HG03575 (cell line): ENCODE data around the gene SFRP5.

Experiments
- ATAC-seq: cut with Tn5 transposase; IDR thresholded peaks from one replicate; pipeline ENCODE4 v1.9.1; 2021; ENCODE audit not compliant: unreplicated experiment, insufficient number of reproducible peaks, low FRiP score; ENCODE audit errors: extremely low read depth

The SFRP5 gene, protein sequence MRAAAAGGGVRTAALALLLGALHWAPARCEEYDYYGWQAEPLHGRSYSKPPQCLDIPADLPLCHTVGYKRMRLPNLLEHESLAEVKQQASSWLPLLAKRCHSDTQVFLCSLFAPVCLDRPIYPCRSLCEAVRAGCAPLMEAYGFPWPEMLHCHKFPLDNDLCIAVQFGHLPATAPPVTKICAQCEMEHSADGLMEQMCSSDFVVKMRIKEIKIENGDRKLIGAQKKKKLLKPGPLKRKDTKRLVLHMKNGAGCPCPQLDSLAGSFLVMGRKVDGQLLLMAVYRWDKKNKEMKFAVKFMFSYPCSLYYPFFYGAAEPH

DNA sequence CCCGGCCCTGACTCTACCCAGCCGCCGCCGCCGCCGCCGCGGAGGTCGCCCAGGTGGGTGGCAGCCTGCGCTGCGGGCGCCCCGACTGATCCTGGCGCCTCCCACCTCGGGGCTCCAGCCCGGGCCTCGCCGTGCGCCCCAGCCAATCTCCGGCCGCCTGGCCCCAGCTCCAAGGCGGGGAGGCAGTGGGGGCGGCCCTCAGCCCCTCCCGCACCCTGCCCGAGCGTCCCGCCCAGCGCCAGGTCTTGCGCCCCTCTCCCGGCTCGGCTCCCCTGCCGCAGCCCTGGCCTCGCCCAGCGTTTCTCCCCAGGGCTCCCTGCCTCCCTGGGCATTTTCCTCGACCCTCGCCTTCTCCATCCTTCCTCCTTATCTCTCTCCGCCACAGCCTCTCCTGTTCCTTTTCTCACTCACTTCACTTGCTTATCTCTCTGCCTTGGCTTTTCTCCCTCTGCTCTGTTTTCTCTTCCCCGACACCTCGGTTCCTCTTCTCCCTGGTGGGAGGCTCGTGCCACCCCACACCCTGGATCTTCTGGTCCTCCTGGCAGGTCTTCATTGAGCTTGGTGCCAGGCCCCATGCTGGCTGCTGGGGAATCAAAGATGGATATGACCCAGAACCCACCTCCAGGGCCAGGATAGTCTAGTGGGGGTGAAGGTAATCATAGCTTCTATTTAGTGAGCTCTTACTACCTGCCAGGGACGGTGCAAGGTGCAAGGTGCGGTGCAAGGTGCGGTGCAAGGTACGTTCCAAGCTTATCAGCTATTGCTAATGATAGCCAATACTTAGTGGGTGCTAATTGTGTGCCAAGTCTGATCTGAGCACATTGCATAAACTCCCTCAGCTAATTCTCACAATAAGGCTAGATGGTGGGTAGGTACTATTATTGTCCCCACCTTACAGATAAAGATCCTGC lies at the start of gene SFRP5:
TSS of gene SFRP5 (minus strand) at position 87 of the 911 bp plus-strand sequence. CDS start 166 bp downstream, outside the sequence.
- ATAC-seq = no peak

DNA sequence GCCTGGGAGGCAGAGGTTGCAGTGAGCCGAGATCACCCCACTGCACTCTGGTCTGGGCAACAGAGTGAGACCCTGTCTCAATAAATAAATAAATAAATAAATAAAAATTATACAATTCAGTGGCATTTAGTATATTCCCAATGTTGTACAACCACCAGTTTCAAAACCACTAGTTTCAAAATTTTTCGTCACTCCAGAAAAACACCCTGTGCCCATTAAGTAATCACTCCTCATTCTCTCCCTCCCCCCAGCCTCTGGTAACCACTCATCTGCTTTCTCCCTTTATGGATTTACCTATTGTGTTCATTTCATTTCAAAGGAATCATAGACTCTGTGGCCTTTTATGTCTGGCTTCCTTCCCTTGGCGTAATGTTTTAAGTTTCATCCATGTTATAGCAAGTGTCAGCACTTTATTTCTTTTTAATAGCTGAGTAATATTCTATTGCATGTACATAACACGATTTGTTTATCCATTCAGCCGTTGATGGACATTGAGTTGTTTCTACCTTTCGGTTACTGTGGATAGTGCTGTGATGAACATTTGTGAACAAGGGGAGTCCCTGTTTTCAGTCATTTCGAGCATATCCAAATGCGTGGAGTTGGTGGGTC lies 48.4 kb upstream of the SFRP5 start:
- ATAC-seq = no peak

DNA sequence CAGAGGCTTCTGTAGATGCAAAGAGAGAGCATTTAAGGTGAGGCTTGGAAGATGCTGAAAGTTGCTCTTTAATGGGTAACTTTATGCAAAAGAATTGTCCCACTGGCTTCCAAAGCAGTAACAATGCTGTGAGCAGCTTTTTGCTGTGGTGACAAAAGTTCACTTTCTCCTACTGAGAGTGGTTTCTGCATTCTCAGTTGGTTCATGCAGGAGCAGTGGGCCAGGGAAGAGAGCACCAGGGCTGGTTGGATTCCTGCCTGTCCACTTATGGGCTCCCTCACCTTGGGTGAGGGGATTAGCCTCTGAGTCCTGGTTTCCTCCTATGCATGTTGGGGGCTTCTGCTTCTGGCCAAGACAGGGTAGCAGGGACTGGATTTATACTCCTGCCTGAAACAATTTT lies 46.8 kb upstream of the SFRP5 start:
- no peak for ATAC-seq

DNA sequence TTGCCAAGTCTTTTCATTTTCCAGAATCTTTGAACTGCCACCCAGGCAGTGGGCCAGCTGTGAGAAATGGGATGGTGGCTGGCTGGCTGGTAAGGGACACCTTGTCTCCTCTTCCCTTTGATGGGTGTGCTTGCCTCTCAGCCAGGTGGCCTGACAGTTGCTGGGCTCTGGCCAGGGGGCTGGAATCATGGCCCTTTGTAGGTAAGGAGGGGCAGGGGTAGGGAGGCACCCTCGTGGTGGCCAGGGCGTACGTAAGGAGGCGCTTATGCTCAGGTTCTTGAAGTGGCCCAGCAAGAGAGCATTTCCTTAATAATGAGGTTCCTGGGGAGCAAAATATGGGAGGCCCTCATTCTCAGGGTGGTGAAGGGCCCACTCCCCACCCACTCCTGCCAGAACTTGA lies 44.8 kb upstream of the SFRP5 start:
- ATAC-seq = no peak

DNA sequence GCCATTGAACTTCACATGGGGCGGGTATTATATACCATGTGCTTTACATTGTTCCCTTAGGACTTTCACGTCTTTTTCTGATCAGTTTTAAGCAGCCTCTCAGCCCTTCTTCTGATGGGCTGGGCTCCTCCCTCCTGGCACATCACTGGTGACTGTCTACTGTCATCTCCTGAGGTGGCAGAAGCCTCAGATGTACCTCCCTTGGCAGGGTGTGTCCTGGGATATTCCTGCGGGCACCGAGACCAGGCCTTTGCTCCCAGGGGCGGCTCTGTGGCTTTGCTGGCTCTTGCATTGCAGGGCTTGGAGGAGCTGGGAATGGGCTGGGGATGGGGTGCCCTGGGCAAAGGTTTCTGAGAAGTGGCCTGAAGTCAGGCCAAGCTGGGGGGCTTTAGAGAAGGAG lies 43.2 kb upstream of the SFRP5 start:
- no peak for ATAC-seq

DNA sequence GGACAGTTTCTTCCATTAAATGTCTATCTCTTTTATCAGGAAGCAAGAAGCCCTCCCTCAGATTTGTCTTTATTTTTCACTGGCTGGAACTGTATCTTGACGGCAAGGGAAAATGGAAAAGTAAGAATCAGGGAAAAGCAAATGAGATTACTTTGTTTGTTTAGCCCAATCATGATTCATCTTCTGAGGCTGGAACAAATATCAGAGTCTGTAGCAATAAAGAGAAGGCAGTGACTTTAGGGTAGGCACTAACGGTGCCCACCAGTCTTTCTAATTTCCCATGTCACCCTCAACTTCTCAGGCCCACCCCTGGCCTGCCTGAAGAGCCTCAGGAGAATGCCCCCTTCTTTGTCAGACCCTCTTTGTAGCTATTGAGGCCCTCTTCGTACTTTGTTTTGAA lies 41.5 kb upstream of the SFRP5 start:
- no peak for ATAC-seq

DNA sequence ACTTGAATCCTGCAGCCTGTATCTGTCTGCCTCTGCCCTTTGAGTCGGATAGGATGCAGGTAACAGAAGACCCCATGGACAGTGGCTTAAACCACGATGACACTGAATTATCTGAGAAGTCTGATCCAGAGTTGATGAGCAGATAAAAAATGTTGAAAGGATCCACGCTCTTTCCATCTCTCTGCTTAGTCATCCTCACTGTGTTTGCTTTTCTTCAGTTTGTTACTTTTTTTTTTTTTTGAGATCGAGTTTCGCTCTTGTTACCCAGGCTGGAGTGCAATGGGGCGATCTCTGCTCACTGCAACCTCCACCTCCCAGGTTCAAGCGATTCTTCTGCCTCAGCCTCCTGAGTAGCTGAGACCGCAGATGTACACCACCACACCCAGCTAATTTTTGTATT lies 40.9 kb upstream of the SFRP5 start:
- no peak for ATAC-seq

DNA sequence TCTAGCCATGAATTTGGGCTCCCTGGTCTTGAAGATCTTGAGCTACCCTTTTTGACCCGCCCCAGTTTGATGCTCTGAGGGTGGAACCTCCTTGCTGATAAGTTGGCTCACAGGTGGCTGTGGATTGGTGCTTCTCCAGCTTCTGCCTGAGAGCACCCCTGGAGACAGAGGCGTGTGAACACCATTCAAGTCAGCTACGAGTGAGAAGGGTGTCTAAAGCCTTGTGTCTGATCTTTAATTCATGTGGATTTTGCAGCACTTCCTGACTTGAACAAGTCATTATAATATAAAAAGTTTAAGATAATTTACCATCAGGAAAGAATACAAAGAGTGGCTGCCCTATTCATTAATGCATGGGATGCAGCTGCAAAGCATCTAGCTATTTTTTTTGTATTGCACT lies 40.2 kb upstream of the SFRP5 start:
- ATAC-seq = no peak

DNA sequence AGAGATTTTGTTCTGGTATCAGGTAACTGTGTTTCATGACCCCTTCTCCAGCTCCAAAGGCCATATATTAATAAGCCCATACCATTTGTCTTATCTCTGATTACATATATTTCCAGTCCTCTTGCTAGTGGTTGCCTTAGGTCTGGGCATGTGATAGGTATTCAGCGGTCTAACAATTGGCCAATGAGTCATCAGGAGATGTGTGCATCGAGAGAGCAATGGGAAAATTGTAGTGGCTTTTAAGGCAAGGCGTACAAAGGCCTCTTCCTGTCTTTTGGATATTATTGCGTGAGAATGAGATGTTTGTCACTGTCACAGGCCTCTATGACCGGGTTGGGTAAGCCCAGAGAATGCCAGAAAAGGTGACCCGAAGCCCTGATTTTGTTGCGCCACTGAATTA lies 38.6 kb upstream of the SFRP5 start:
- ATAC-seq = no peak

DNA sequence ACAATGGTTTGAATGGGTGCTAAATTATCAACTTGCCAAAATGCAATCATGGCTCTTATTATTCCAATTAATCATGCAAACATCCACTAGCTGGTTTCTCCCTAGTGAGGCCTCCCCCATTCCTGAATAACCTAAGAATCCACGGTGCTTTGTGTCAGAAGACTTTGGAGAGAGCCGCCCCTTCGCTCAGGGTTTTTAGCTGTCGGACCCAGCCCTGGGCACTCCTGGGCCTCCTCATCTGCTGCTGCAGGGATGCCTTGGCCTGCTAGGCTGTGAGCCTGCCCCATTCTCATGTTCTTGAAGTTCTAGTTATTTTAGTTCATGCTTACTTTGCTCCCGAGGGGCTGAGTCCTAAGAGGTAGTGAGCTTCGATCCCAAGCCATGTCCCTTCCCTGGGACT lies 34.1 kb upstream of the SFRP5 start:
- no peak for ATAC-seq

DNA sequence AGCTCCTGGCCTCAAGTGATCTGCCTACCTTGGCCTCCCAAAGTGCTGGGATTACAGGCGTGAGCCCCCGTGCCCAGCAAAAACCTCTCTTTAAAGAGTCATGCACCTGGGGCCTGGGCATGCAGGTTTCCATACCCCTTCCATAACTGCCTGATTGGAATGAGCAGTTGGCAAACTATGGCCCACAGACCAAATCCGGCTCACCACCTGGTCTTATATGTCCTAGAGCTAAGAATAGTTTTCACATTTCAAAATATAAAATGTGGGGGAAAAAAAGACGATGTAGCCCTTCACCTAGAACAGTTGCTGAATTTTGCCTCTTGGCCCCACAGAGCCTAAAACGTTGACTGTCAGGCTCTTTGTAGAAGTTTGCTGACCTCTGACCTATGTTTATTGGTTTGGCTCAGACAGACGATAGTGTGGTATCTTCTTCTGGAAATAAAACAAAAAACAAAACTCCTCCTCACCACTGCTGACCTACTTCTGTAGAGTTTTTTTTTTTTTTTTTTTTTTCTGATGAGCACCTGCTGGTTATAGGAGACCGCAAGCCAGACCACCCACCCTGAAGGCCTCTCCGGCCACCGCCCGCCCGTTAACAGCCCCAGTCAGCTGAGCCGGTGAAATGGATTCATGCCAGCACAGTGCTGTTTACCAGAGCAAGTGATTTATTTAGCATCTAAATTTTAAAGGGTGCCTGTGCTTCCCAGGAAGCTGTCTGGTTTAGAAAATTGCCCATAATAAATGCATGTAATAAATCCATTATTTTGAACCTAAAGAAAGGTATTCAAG lies 33.5 kb upstream of the SFRP5 start:
- no peak for ATAC-seq

DNA sequence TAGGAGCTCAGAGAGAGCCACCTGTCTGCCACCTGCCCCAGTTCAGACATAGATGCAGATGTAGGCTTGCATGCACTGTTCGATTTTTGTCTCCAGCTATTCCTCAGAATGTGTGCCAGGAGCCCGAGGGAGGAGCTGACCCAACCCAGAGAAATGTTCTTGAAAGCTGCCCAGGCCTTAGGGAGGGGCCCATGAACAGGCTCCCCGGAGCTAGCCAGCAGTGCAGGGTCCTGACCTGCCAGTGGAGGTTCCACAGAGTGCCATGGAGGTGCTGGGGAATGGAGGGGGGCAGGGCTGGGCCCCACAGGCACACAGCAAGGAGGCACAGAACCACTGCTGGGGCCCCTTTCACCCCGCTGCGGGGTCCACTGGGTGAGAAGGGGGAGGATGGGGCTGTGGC lies 29.6 kb upstream of the SFRP5 start:
- no peak for ATAC-seq

DNA sequence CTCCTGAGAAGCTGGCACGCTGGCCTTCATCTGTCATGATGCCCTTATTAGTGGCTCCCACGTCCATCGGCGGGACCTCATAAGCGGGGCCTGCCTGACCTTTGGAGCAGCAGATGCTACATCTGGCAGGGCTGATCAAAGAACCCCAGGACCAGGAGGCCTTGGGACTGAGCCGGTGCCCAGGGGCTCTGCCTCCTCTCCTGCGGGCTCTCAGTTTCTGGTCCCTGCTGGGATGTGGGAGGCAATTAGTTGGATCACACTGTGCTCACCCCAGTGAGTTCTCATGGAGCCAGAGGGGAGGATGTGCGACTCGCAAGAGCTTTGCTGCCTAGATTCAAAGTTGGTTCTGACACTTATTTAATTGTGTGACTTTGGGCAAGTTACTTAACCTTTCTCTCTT lies 28.7 kb upstream of the SFRP5 start:
- no peak for ATAC-seq

DNA sequence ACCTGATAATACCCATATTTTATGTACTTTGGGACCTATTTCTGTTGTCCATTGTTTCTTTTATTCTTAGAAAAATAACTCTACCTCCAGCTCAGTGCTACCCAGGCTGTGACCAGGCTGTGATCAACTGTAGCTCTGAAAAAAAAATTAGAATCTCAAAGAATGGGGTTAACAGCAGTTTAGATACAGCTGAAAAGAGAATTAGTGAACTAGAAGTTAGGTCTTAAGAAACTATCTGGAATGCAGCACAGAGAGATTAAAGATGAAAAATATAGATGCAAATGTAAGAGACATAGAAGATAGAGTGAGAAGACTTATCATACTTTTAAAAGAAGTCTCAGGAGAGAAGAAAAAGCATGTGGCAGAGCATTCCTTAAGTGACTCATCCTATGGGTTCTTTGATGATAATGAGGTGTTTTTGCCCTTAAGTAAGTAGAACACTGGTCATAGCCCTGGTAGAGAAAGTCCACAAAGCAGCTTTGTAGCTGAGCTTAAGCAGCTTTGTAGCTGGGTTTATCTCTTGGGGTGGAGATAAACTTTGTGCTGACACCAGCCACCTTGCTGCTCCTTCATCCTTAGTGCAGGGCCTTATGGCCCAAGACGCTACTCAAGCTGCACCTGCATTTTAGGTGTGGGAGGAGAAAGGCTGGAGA lies 27.3 kb upstream of the SFRP5 start:
- ATAC-seq = no peak

DNA sequence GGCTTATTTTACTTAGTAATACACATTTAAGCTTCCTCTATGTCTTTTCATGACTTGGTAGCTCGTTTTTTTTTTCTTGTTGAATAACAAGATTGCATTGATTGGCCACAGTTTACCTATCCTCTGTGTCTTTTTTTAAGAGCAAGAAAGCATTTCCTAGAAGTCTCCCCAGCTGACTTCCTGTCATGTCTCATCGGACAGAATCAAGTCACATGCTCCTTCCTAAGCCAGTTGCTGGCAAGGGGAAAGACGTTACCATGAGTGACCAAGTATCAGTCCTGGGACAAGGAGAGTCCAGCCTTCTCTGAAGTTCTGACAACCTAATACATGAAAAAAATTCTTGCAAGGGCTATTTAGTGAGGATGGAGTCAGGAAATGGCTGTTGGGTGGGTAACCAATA lies 24.9 kb upstream of the SFRP5 start:
- no peak for ATAC-seq

DNA sequence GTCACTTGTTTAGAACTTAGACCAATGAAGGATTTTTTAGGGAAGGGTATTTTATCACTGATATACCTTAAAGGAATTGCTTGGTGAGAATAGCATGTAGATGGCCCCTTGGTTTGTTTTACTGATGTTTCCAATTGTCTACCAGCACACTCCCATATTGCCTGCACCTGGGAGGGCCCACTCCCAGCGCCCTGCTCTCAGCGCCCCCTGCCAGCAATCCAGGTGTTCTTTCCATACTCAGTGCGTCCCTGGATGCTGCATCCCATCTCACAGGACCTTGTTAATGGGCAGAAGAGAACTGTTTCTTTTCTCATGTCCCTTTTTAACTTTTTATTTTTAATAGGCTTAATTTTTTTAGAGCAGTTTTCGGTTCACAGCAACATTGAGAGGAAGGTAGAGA lies 24.1 kb upstream of the SFRP5 start:
- ATAC-seq = no peak

DNA sequence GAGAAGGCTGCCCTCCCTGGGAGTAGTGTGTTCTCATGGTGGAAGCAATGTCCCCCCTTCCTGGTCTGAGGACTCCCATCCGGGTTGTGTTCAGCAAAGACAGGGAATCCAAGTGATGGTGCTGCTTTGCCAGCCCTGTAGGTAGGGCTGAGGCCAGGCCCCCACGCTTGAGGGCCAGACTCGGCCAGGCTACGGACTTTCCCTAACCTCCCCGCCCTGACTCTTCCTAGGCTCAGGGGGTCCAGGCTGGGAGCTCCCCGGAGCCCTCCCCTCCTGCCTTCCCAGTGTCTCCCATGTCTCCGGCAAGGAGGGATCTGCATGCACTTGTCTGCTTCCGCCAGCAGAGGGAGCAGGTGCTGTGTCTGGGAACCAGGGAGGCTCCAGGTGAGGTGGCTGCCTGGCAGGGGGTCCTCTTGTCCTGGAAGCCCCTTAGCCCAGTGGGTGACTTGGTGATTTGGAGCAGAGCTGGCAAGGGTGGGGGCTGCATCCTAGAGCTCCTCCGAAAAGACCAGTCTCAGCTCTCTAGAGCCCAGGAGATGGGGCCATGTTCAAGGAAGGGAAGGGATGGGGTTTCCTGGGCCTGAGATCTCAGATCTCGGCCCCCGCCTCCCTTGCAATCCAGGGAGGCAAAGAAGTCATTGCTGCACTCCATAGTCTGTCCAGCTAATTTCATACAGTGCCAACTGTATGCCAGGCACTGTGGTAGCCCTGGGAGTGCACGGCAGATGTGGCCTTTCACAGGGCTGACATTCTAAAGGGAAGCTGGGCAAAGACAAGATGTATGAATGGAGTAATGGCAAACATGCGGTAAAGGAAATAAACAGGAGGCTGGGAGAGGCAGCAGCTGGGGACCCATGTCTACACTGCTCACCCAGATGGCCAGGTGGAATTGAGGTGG lies 20.3 kb upstream of the SFRP5 start:
- ATAC-seq = no peak
